ENCODE measurements around the gene GRIK5. TPM values are rescaled to one million over a fixed set of nuclear protein-coding genes. Genes with fewer than 3 reads are reported as not detected.
A peak's percentile ranks its signal among the peaks of the same experiment; 100 is the strongest.

Gene GRIK5
- total RNA-seq, 4 donors from 2014 or later = 0.08 to 1.1 (median 0.37) TPM

DNA sequence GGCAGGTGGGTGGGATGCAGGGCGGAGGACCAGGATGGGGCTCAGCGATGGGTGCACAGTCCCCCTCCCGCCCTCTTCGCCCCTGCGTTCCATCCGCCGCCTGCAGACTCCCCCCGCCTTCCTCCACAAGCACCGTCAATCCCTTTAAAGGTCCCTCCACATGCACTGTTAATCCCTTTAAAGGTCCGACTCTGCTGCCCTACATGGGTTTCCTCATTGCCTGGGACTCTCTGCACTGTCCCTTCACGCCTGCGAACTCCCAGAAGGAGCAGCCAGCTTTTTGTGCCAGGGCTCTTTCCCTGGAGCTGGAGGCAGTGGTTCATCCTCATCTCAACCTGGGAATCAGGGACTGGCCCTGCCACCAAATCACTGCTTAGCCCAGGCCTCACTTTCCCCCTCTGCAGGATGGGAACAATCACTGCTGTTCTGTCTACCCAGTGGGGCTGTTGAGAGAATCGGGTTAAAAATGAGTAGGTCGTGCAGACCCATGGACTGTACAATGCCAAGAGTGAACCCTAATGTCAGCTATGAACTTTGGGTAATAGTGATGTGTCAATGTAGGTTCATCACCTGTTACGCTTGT lies 26.3 kb upstream of the GRIK5 start:
- intact Hi-C loops (cut with DNase I) = no loop called here
- H3K27me3 ChIP-seq = peaks cover 0 to 14% (median 0%) of the 10 kb centered on the region in 4 donors
- H3K9me3 ChIP-seq = no peaks in the 10 kb centered on the region
- H3K4me1 ChIP-seq = peaks cover 8 to 71% (median 25%) of the 10 kb centered on the region in 3 donors
- TF ChIP-seq POLR2A (IDR thresholded peaks at IDR 0.05) = no peak
- TF ChIP-seq, protein P1, sequence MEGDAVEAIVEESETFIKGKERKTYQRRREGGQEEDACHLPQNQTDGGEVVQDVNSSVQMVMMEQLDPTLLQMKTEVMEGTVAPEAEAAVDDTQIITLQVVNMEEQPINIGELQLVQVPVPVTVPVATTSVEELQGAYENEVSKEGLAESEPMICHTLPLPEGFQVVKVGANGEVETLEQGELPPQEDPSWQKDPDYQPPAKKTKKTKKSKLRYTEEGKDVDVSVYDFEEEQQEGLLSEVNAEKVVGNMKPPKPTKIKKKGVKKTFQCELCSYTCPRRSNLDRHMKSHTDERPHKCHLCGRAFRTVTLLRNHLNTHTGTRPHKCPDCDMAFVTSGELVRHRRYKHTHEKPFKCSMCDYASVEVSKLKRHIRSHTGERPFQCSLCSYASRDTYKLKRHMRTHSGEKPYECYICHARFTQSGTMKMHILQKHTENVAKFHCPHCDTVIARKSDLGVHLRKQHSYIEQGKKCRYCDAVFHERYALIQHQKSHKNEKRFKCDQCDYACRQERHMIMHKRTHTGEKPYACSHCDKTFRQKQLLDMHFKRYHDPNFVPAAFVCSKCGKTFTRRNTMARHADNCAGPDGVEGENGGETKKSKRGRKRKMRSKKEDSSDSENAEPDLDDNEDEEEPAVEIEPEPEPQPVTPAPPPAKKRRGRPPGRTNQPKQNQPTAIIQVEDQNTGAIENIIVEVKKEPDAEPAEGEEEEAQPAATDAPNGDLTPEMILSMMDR (IDR thresholded peaks at IDR 0.05) = no peak
- no peaks in the 10 kb centered on the region for H3K36me3 ChIP-seq
- no peak for DNase-seq
- WGBS, 2 donors = 33 to 75% methylated on average over 11 to 13 of the region's 15 CpGs
- H3K4me3 ChIP-seq = peak overlapping the region in 3 of 4 donors; percentile 16 to 46 (median 25)
- H3K27ac ChIP-seq = peak overlapping the region in 3 of 4 donors; percentile 38 to 57 (median 48)

DNA sequence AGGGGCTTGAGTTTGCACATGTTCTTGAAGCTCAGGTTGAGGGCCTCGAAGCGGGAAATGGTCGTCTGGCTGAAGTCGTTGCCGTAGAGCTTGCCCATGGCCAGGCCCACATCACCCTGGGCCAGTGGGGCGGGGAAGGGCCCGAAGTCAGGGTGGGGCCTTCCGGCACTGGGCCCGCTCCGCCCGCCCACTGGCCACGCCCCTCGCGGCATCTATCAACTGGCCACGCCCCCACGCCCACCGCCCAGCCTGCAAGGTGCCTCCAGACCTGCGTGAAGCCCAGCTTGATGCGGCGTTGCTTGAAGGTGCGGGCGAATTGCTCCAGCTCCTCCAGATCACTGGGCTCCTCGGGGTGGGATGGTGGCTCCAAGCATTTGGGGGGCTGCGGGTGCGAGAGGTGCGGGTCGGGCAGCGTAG lies 25.8 kb upstream of the GRIK5 start:
- TF ChIP-seq, protein P1 (IDR thresholded peaks at IDR 0.05) = no peak
- no peak for TF ChIP-seq POLR2A (IDR thresholded peaks at IDR 0.05)
- intact Hi-C loops (cut with DNase I) = no loop called here
- Histone ChIP-seq H3K27me3 (peaks cover 0 to 14% (median 0%) of the 10 kb centered on the region in 4 donors), H3K9me3 (no peaks in the 10 kb centered on the region), H3K4me3 (peak overlapping the region in 3 of 4 donors; percentile 16 to 46 (median 25)), H3K4me1 (peaks cover 8 to 76% (median 25%) of the 10 kb centered on the region in 3 donors), H3K36me3 (no peaks in the 10 kb centered on the region), H3K27ac (peak overlapping the region in 3 of 4 donors; percentile 38 to 57 (median 48))
- 36 to 60% methylated on average over 1 to 5 of the region's 28 CpGs for WGBS, 2 donors
- no peak for DNase-seq

DNA sequence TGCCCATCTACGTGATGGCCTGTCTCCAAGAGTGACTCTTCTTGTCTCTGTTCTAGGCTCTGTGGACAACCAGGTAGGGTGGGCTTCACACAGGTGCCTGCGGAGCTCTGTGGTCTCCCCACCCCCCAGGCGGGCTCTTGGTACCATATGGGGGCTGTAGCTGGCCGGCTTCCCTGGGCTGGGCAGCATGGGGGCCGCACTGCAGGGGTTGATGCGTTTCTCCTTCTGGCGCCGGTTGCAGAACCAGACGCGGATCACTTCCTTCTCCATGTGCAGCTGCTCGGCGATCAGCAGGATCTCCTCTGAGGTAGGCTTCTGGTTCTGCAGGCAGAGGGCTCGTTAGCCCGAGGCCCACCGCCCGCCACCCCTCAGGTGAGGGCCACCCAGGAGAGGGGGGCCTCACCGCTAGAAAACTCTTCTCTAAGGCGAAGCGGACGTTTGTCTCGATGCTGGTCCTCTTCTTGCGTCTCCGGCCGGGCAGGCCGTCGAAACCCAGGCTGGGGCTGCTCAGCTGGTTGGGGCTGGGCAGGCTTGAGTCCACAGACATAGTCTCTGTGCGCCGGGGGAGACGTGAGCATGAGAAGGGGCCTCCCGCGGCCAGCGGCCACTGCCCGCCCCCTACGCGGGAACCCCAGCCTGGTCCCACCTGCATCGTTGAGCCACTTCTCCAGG lies 25.3 kb upstream of the GRIK5 start:
- H3K4me3 ChIP-seq = peak overlapping the region in 2 of 4 donors; percentile 25 to 46
- DNase-seq = no peak
- no peaks in the 10 kb centered on the region for H3K9me3 ChIP-seq
- TF ChIP-seq POLR2A (IDR thresholded peaks at IDR 0.05) = no peak
- TF ChIP-seq, protein P1 (IDR thresholded peaks at IDR 0.05) = no peak
- WGBS, 2 donors = 65 to 81% methylated on average over 6 to 10 of the region's 36 CpGs
- intact Hi-C loops (cut with DNase I) = no loop called here
- H3K36me3 ChIP-seq = no peaks in the 10 kb centered on the region
- peaks cover 8 to 79% (median 25%) of the 10 kb centered on the region in 3 donors for H3K4me1 ChIP-seq
- H3K27me3 ChIP-seq = peaks cover 0 to 14% (median 0%) of the 10 kb centered on the region in 4 donors
- peak overlapping the region in 2 of 4 donors; percentile 38 to 48 for H3K27ac ChIP-seq

DNA sequence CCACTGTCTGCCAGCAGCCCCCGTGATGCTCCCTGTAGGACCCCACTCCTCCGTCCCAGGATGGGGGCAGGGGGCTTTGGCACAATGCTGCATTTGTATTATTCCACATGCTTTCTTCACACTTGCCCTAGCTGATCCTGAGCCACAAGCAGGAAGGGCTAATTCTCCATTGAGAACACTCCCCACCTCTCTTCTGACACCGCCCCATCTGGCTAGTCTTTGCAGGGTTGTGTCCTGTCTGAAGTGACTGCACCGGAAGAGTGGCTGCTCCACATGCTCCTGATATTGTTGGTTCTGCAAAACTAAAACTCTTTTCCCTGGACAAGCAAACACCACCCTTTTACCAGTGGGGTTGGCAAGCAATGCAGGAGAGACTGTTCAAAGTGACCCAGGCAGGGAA lies 23.9 kb upstream of the GRIK5 start:
- intact Hi-C loops (cut with DNase I) = no loop called here
- Histone ChIP-seq H3K4me1 (peaks cover 8 to 80% (median 30%) of the 10 kb centered on the region in 3 donors), H3K27ac (peak overlapping the region in 3 of 4 donors; percentile 14 to 50 (median 26)), H3K36me3 (no peaks in the 10 kb centered on the region), H3K9me3 (no peaks in the 10 kb centered on the region), H3K4me3 (no peak overlapping the region), H3K27me3 (peaks cover 0 to 14% (median 0%) of the 10 kb centered on the region in 4 donors)
- 55 to 59% methylated on average over 3 to 4 of the region's 4 CpGs for WGBS, 2 donors
- no peak for DNase-seq
- TF ChIP-seq, protein P1 (IDR thresholded peaks at IDR 0.05) = no peak
- TF ChIP-seq POLR2A (IDR thresholded peaks at IDR 0.05) = no peak

DNA sequence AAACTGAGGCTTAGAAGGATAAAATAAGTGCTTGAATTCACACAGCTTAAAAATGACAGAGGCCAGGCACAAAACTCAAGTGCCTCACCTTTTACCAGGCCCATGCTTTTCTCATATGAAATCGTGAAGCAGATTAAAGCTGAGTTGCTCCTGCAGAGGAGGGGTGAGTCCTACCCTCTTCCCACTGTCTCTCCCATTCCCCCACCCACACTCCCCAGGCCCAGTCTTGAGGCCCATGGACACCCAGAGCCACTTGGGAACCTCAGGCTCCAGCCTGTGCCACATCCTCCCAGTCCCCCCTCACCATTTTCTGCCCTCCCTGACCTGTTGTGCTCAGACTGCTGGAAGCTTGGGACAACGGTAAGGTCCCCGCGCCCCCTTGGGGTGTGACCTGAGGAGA lies 23.5 kb upstream of the GRIK5 start:
- H3K4me3 ChIP-seq = no peak overlapping the region
- no peak for DNase-seq
- H3K27me3 ChIP-seq = peaks cover 0 to 14% (median 0%) of the 10 kb centered on the region in 4 donors
- peak overlapping the region in 3 of 4 donors; percentile 14 to 50 (median 26) for H3K27ac ChIP-seq
- 49 to 51% methylated on average over 3 of the region's 4 CpGs for WGBS, 2 donors
- TF ChIP-seq, protein P1 (IDR thresholded peaks at IDR 0.05) = no peak
- TF ChIP-seq POLR2A (IDR thresholded peaks at IDR 0.05) = no peak
- peaks cover 8 to 80% (median 34%) of the 10 kb centered on the region in 3 donors for H3K4me1 ChIP-seq
- no peaks in the 10 kb centered on the region for H3K9me3 ChIP-seq
- intact Hi-C loops (cut with DNase I) = no loop called here
- H3K36me3 ChIP-seq = no peaks in the 10 kb centered on the region

Data from esophagus squamous epithelium (tissue), 5 donors.